Thoracic aorta (tissue), 2 donors: Measurements from ENCODE around the gene NCKAP5. TPM values are rescaled to one million over a fixed set of nuclear protein-coding genes. Genes with fewer than 3 reads are reported as not detected.

Source experiments
- ATAC-seq: fragments of 150-250 bp; one replicate; pipeline ENCODE4 v1.8.0; 2017; ENCODE audit warnings: low read depth; ENCODE audit not compliant: insufficient number of reproducible peaks, low FRiP score
- DNase-seq: peaks from one replicate; pipeline ENCODE4 v3.0.0-alpha.2; 2020; ENCODE audit warnings: low spot score
- H3K27ac ChIP-seq, 2 donors: fragments of 200-600 bp; sonication (generic); 1 replicate in 1 of 2; 2 replicates in 1 of 2; pipeline ENCODE4 v1.5.1; 2016; ENCODE audit warnings: mild to moderate bottlenecking in 2 of 2, moderate library complexity in 2 of 2
- H3K27me3 ChIP-seq: fragments of 200-600 bp; sonication (generic); replicated peaks from 2 replicates; pipeline ENCODE4 v1.6.0; 2016; ENCODE audit warnings: mild to moderate bottlenecking; ENCODE audit not compliant: insufficient read depth
- H3K36me3 ChIP-seq: fragments of 200-600 bp; sonication (generic); one replicate; pipeline ENCODE4 v1.5.1; 2016
- H3K4me1 ChIP-seq, 2 donors: fragments of 200-600 bp; sonication (generic); 1 replicate in 1 of 2; 2 replicates in 1 of 2; pipeline versions ENCODE4 v1.5.1 to v1.6.0; 2016; ENCODE audit warnings: low read depth in 2 of 2, mild to moderate bottlenecking in 1 of 2; ENCODE audit not compliant: control insufficient read depth in 1 of 2
- H3K4me3 ChIP-seq: fragments of 200-600 bp; sonication (generic); 2 replicates; pipeline ENCODE4 v1.5.1; 2016; ENCODE audit warnings: mild to moderate bottlenecking
- H3K9me3 ChIP-seq: fragments of 200-600 bp; sonication (generic); 2 replicates; pipeline ENCODE4 v1.5.1; 2016
- total RNA-seq, 2 donors: library from RNA; depleted of rRNA; stranded (reverse); fragments of >200 nt; gene quantifications; one replicate each; pipeline versions ENCODE4 v1.1.0 to v1.2.3, GENCODE V29; 2016
- TF ChIP-seq, protein P1 (sequence below): fragments of 200-600 bp; sonication (generic); IDR thresholded peaks from one replicate; pipeline ENCODE4 v1.5.1; 2019; ENCODE audit warnings: antibody characterized with exemption

Gene NCKAP5
- total RNA-seq, 2 donors from 2014 or later: 1.2 to 1.9 TPM

DNA sequence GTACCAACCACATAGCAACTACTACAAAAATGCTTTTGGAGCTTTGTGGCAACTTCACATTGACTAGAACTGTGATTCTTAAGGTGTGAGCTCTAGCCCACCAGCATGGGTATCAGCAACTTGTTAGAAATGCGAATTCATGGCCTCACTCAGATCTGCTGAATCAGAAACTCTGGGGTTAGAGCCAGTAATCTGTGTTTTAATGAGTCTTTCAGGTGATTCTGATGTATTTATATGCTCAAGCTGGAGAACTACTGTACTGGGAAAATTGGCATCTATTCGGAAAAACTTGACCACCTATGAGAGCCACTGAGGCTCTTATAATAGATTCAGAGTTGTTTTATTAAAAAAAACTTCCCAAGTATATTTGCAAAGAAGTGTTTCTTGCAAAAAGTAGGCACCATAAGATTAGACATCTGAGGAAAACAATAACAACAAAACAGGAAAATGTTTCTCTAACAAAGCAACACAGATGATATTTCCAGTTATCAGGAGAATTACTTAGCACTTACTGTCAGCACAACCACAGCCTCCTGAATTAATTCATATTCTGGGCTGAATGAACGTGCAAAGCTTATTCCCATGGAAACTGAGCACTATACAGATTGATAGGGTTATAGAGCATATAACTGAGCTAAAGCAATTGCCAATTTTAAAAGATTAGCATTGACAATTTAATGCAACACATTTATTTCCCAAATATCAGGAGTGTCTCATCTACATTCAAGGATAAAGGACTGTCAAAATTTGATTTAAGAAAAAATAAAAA is 71.6 kb downstream of the NCKAP5 start:
- no peak overlapping the region for H3K27ac ChIP-seq
- DNase-seq (no peak), ATAC-seq (no peak)
- H3K9me3 ChIP-seq: no peaks in the 10 kb centered on the region
- H3K4me3 ChIP-seq: no peak overlapping the region
- TF ChIP-seq, protein P1, sequence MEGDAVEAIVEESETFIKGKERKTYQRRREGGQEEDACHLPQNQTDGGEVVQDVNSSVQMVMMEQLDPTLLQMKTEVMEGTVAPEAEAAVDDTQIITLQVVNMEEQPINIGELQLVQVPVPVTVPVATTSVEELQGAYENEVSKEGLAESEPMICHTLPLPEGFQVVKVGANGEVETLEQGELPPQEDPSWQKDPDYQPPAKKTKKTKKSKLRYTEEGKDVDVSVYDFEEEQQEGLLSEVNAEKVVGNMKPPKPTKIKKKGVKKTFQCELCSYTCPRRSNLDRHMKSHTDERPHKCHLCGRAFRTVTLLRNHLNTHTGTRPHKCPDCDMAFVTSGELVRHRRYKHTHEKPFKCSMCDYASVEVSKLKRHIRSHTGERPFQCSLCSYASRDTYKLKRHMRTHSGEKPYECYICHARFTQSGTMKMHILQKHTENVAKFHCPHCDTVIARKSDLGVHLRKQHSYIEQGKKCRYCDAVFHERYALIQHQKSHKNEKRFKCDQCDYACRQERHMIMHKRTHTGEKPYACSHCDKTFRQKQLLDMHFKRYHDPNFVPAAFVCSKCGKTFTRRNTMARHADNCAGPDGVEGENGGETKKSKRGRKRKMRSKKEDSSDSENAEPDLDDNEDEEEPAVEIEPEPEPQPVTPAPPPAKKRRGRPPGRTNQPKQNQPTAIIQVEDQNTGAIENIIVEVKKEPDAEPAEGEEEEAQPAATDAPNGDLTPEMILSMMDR: no peak
- H3K4me1 ChIP-seq: no peaks in the 10 kb centered on the region
- H3K36me3 ChIP-seq: no peaks in the 10 kb centered on the region
- no peaks in the 10 kb centered on the region for H3K27me3 ChIP-seq

DNA sequence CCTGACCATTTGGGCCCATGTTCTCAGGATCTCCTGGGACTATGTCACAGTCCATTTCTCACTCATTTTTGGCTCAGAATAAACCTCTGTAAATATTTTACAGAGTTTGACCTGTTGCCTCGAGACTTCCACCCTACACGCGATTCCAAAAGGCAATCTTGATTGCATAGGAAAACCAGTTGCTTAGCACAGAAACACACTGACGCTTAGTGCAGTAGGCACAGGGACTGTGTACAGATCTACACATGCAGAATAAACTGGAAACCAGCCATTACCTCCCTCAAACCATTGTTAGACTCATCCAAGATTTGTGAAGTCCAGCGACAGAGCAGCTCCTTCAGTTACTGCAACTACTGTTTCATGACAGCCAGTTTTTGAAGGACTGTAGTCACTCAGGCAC is 73.0 kb downstream of the NCKAP5 start:
- ATAC-seq (no peak), DNase-seq (no peak)
- Histone ChIP-seq H3K36me3 (no peaks in the 10 kb centered on the region), H3K4me3 (no peak overlapping the region), H3K27me3 (no peaks in the 10 kb centered on the region), H3K4me1 (peaks cover 0 to 6% of the 10 kb centered on the region in 2 donors), H3K9me3 (no peaks in the 10 kb centered on the region), H3K27ac (no peak overlapping the region)
- TF ChIP-seq, protein P1: no peak

DNA sequence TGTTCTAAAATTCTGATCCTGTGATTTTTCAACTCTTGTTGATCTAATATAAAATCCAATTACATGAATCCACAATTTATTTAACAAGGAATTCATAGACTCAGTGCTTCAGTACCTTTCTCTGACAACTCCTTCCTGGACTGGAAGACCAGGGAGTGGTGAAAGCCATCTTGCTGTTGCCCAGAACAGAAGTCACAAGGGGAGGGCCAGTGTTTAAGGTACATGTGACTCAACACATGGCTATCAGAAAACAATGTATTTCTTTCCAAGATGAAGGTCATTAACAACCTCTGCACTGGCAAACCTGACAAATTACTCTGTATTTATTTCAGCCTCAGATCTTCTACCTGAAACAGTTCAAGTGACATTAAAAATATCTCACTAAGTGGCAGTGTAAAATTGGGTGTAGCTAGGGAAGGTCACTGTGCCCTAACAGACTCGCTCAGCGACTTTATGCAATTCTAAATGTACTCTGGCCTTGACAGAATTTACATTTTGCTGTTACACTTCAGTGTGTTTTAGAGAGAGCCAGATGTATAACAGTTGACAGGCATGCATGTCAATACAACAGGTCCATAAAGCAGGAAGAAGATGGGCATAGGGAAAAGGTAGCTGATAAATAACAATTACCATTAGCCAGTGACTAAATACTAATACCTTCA is 75.4 kb downstream of the NCKAP5 start:
- Histone ChIP-seq H3K4me1 (peaks cover 0 to 12% of the 10 kb centered on the region in 2 donors), H3K36me3 (no peaks in the 10 kb centered on the region), H3K27ac (no peak overlapping the region), H3K27me3 (no peaks in the 10 kb centered on the region), H3K4me3 (no peak overlapping the region), H3K9me3 (no peaks in the 10 kb centered on the region)
- TF ChIP-seq, protein P1: no peak
- ATAC-seq (no peak), DNase-seq (no peak)

DNA sequence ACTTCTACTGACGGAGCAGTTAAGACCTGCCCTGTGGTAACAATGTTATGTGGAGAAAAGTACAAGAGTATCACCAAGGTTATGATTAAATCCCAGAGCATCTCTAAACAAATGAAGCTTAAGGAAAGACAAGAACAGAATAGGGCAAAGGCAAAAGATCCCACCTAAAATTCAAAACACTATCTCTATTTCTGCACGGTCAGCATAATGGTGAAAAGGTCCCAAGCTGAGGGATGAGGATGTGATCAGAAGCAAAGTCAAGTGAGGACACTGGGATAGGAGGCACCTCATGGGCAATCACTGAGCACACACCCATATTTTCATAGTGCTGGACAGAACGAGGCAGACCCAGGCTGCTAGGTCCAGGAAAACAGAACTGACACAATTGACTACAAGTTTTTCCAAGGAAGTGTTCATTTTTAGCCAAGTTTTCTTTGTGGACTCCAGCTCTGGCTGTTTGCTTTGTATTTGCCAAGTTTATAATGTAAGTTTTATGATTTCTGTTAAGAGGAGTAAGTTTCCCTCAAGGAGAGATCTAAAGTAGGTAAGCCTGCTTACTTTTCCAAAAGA is 77.8 kb downstream of the NCKAP5 start:
- Histone ChIP-seq H3K4me3 (no peak overlapping the region), H3K27me3 (no peaks in the 10 kb centered on the region), H3K27ac (no peak overlapping the region), H3K36me3 (no peaks in the 10 kb centered on the region), H3K9me3 (no peaks in the 10 kb centered on the region), H3K4me1 (peaks cover 0 to 12% of the 10 kb centered on the region in 2 donors)
- ATAC-seq (no peak), DNase-seq (no peak)
- TF ChIP-seq, protein P1: no peak
